WTC11 (cell line): ENCODE measurements around the gene IRAK2. TPM values are rescaled to one million over a fixed set of nuclear protein-coding genes. Genes with fewer than 3 reads are reported as not detected.

Experiments
- ATAC-seq: fragments of 200-7000 bp; cut with Tn5 transposase; 2 replicates; pipeline ENCODE4 v1.10.0; 2021; ENCODE audit warnings: mild to moderate bottlenecking, moderate library complexity
- CTCF ChIA-PET: fragments of 300-600 bp; sonication (Branson Sonifier 250); formaldehyde crosslinking; loops from one replicate; lab custom pipeline; 2021; ENCODE audit warnings: antibody characterized with exemption; lab: Charles Lee
- POLR2A ChIA-PET: fragments of 350-600 bp; sonication (Branson Sonifier 250); formaldehyde crosslinking; loops from one replicate; lab custom pipeline; 2021; ENCODE audit warnings: antibody characterized with exemption; lab: Charles Lee
- DNase-seq: peaks from one replicate; pipeline ENCODE4 v3.0.0; 2021; ENCODE audit warnings: low spot score
- H3K27ac Mint-ChIP-seq: 2 replicates; pipeline ENCODE4 v1.8.0; 2021; ENCODE audit warnings: mixed read lengths
- H3K27me3 Mint-ChIP-seq: 2 replicates; pipeline ENCODE4 v1.8.0; 2021; ENCODE audit warnings: low read depth, mild to moderate bottlenecking, moderate library complexity, mixed read lengths
- H3K36me3 Mint-ChIP-seq: 2 replicates; pipeline ENCODE4 v1.8.0; 2021; ENCODE audit warnings: mixed read lengths
- H3K4me1 Mint-ChIP-seq: 2 replicates; pipeline ENCODE4 v1.8.0; 2022; ENCODE audit warnings: mixed read lengths
- H3K4me3 Mint-ChIP-seq: 2 replicates; pipeline ENCODE4 v1.8.0; 2021; ENCODE audit warnings: mild to moderate bottlenecking, moderate library complexity, mixed read lengths
- H3K9me3 Mint-ChIP-seq: 2 replicates; pipeline ENCODE4 v1.8.0; 2021; ENCODE audit warnings: mixed read lengths
- ATF3 ChIP-seq: sonication (generic); formaldehyde crosslinking; conservative IDR thresholded peaks from 2 replicates; pipeline ENCODE4 v1.8.1; 2022; ENCODE audit warnings: mild to moderate bottlenecking, missing genetic modification reagents
- CREB1 ChIP-seq: sonication (generic); formaldehyde crosslinking; IDR thresholded peaks from 2 replicates; pipeline ENCODE4 v1.8.0; 2023; ENCODE audit warnings: mild to moderate bottlenecking, missing genetic modification reagents
- CREM ChIP-seq: sonication (generic); formaldehyde crosslinking; IDR thresholded peaks from 2 replicates; pipeline ENCODE4 v1.8.1; 2022; ENCODE audit warnings: mild to moderate bottlenecking, missing genetic modification reagents, moderate library complexity
- E2F1 ChIP-seq: sonication (generic); formaldehyde crosslinking; IDR thresholded peaks from 2 replicates; pipeline ENCODE4 v1.8.0; 2022; ENCODE audit warnings: mild to moderate bottlenecking, missing genetic modification reagents
- E2F5 ChIP-seq: sonication (generic); formaldehyde crosslinking; IDR thresholded peaks from 2 replicates; pipeline ENCODE4 v1.8.1; 2022; ENCODE audit warnings: mild to moderate bottlenecking, moderate library complexity, missing genetic modification reagents
- ESRRA ChIP-seq: sonication (generic); formaldehyde crosslinking; IDR thresholded peaks from 2 replicates; pipeline ENCODE4 v1.8.1; 2022; ENCODE audit warnings: mild to moderate bottlenecking, missing genetic modification reagents, borderline replicate concordance
- FOXK1 ChIP-seq: sonication (generic); formaldehyde crosslinking; IDR thresholded peaks from 2 replicates; pipeline ENCODE4 v1.8.0; 2022; ENCODE audit warnings: mild to moderate bottlenecking, moderate library complexity, missing genetic modification reagents
- FOXP1 ChIP-seq: sonication (generic); formaldehyde crosslinking; IDR thresholded peaks from 2 replicates; pipeline ENCODE4 v1.8.0; 2022; ENCODE audit warnings: missing genetic modification reagents, mild to moderate bottlenecking, moderate library complexity, borderline replicate concordance
- JUN ChIP-seq: sonication (generic); formaldehyde crosslinking; IDR thresholded peaks from 2 replicates; pipeline ENCODE4 v1.8.0; 2023; ENCODE audit warnings: mild to moderate bottlenecking, missing genetic modification reagents
- MAX ChIP-seq: sonication (generic); formaldehyde crosslinking; IDR thresholded peaks from 2 replicates; pipeline ENCODE4 v1.8.0; 2022; ENCODE audit warnings: mild to moderate bottlenecking, missing genetic modification reagents
- NFE2L1 ChIP-seq: sonication (generic); formaldehyde crosslinking; IDR thresholded peaks from 2 replicates; pipeline ENCODE4 v1.8.1; 2023; ENCODE audit warnings: missing genetic modification reagents
- NFYB ChIP-seq: sonication (generic); formaldehyde crosslinking; conservative IDR thresholded peaks from 2 replicates; pipeline ENCODE4 v1.8.0; 2022; ENCODE audit warnings: low read depth, missing genetic modification reagents
- NR3C1 ChIP-seq: sonication (generic); formaldehyde crosslinking; conservative IDR thresholded peaks from 2 replicates; pipeline ENCODE4 v1.8.1; 2023; ENCODE audit warnings: low read depth, mild to moderate bottlenecking, missing genetic modification reagents
- PRDM15 ChIP-seq: sonication (generic); formaldehyde crosslinking; IDR thresholded peaks from 2 replicates; pipeline ENCODE4 v1.8.0; 2022; ENCODE audit warnings: missing genetic modification reagents
- RELA ChIP-seq: sonication (generic); formaldehyde crosslinking; IDR thresholded peaks from 2 replicates; pipeline ENCODE4 v1.8.1; 2022; ENCODE audit warnings: missing genetic modification reagents, mild to moderate bottlenecking, borderline replicate concordance
- SMAD4 ChIP-seq: sonication (generic); formaldehyde crosslinking; IDR thresholded peaks from 2 replicates; pipeline ENCODE4 v1.8.0; 2022; ENCODE audit warnings: mild to moderate bottlenecking, missing genetic modification reagents
- SOX15 ChIP-seq: fragments of 250-450 bp; sonication (Bioruptor Pico); IDR thresholded peaks from 2 replicates; pipeline ENCODE4 v1.9.0; 2021; ENCODE audit warnings: mild to moderate bottlenecking
- TP53 ChIP-seq: sonication (generic); formaldehyde crosslinking; IDR thresholded peaks from 2 replicates; pipeline ENCODE4 v1.8.1; 2023; ENCODE audit warnings: mild to moderate bottlenecking, missing genetic modification reagents
- USF2 ChIP-seq: sonication (generic); formaldehyde crosslinking; IDR thresholded peaks from 2 replicates; pipeline ENCODE4 v1.8.1; 2023; ENCODE audit warnings: mild to moderate bottlenecking, missing genetic modification reagents, moderate library complexity
- ZBTB43 ChIP-seq: sonication (generic); formaldehyde crosslinking; IDR thresholded peaks from 2 replicates; pipeline ENCODE4 v1.8.1; 2023; ENCODE audit warnings: mild to moderate bottlenecking, missing genetic modification reagents
- ZNF232 ChIP-seq: sonication (generic); formaldehyde crosslinking; IDR thresholded peaks from 2 replicates; pipeline ENCODE4 v1.8.0; 2022; ENCODE audit warnings: mild to moderate bottlenecking, missing genetic modification reagents
- ZNF281 ChIP-seq: sonication (generic); formaldehyde crosslinking; IDR thresholded peaks from 2 replicates; pipeline ENCODE4 v1.8.0; 2023; ENCODE audit warnings: mild to moderate bottlenecking, missing genetic modification reagents
- ZNF512 ChIP-seq: sonication (generic); formaldehyde crosslinking; IDR thresholded peaks from 2 replicates; pipeline ENCODE4 v1.8.1; 2022; ENCODE audit warnings: missing genetic modification reagents, borderline replicate concordance
- total RNA-seq: library from RNA; stranded (reverse); gene quantifications from 3 replicates; pipeline ENCODE4 v1.2.3, GENCODE V29; 2021

IRAK2 gene
- total RNA-seq, 1 experiment from 2014 or later: 1.4 TPM

- Mint-ChIP-seq H3K9me3 (peaks cover 32% of the 10 kb centered on the region), H3K36me3 (peaks cover 47% of the 10 kb centered on the region), H3K4me1 (peaks cover 25% of the 10 kb centered on the region), H3K27ac (peak within 1 kb of the TSS; percentile 97), H3K4me3 (peak within 1 kb of the TSS; percentile 92), H3K27me3 (peaks cover 30% of the 10 kb centered on the region)
- POLR2A ChIA-PET: interaction anchor here (0.5 to 2.4 kb wide), 9 partner anchors 12 to 332 kb away, joined by 3 to 10 read pairs (median 3); partner anchors contain the start of genes CRELD1 and IL17RC
- DNase-seq: peak; percentile 97
- CTCF ChIA-PET: interaction anchor here (0.7 to 2.6 kb wide), 6 partner anchors 13 to 107 kb away, joined by 3 to 18 read pairs (median 4); partner anchors contain the start of gene VHL
- ATAC-seq: peak; percentile 97
- peak; percentile 80 for TF ChIP-seq TP53 (CRISPR knock-in tag)
- TF ChIP-seq JUN (CRISPR knock-in tag): no peak
- peak; percentile 75; the same call in 1 of the 2 replicates for TF ChIP-seq E2F5 (CRISPR knock-in tag)
- no peak for TF ChIP-seq SMAD4 (CRISPR knock-in tag)
- TF ChIP-seq NFE2L1: peak; percentile 91; the same call in 1 of the 2 replicates
- peak; percentile 34; the same call in 1 of the 2 replicates for TF ChIP-seq CREM (CRISPR knock-in tag)
- TF ChIP-seq USF2 (CRISPR knock-in tag): peak; percentile 85
- TF ChIP-seq ZNF281 (CRISPR knock-in tag): peak; percentile 71; the same call in 1 of the 2 replicates
- TF ChIP-seq E2F1 (CRISPR knock-in tag): peak; percentile 67; the same call in 1 of the 2 replicates
- TF ChIP-seq ZBTB43: peak; percentile 91
- no peak for TF ChIP-seq NR3C1 (CRISPR knock-in tag)
- TF ChIP-seq SOX15 (CRISPR knock-in tag): no peak
- TF ChIP-seq ZNF232 (CRISPR knock-in tag): peak; percentile 88; the same call in 1 of the 2 replicates
- TF ChIP-seq MAX (CRISPR knock-in tag): peak; percentile 99
- no peak for TF ChIP-seq ZNF512
- TF ChIP-seq FOXP1 (CRISPR knock-in tag): peak; percentile 97
- peak; percentile 74; the same call in 1 of the 2 replicates for TF ChIP-seq CREB1
- peak; percentile 71 for TF ChIP-seq NFYB (CRISPR knock-in tag)
- peak; percentile 94 for TF ChIP-seq FOXK1 (CRISPR knock-in tag)
- no peak for TF ChIP-seq ATF3
- peak; percentile 76; the same call in 1 of the 2 replicates for TF ChIP-seq RELA (CRISPR knock-in tag)
- peak; percentile 91 for TF ChIP-seq PRDM15
- TF ChIP-seq ESRRA (CRISPR knock-in tag): peak; percentile 83
Observed at GRCh38 chr3:10248184-10248983, 83.7 kb downstream of the IRAK2 start, which contains the start of gene TATDN2. Gene TATDN2 (plus strand): TSS chr3:10248459. CDS start chr3:10249201, 742 bp downstream.
